HFF-Myc (cell line): Measurements from ENCODE around the gene SNAPC3.

ENCODE experiments used
- DNase-seq: peaks from one replicate; pipeline ENCODE4 v3.0.0-alpha.2; 2011; ENCODE audit warnings: low read depth; ENCODE audit errors: extremely low read depth
- H3K4me3 ChIP-seq: replicated peaks from 2 replicates; pipeline ENCODE4 v1.5.1; 2011; ENCODE audit warnings: low read depth, mild to moderate bottlenecking, control low read depth, low read length
- CTCF ChIP-seq: IDR thresholded peaks from 2 replicates; pipeline ENCODE4 v1.5.1; 2012; ENCODE audit warnings: mild to moderate bottlenecking, low read depth, low read length, control low read depth; ENCODE audit errors: missing control alignments

The SNAPC3 gene

GRCh38 chr9:15381491-15381890, 41.2 kb upstream of the SNAPC3 start:
- H3K4me3 ChIP-seq, result no peak overlapping the region
- TF ChIP-seq CTCF, result no peak
- no peak for DNase-seq

GRCh38 chr9:15386465-15386864, 36.2 kb upstream of the SNAPC3 start:
- no peak for DNase-seq
- no peak overlapping the region for H3K4me3 ChIP-seq
- TF ChIP-seq CTCF, result no peak

- no peak for TF ChIP-seq CTCF
- no peak overlapping the region for H3K4me3 ChIP-seq
- no peak for DNase-seq
Observed at GRCh38 chr9:15389173-15389572, 33.5 kb upstream of the SNAPC3 start.

- no peak for TF ChIP-seq CTCF
- no peak for DNase-seq
- H3K4me3 ChIP-seq, result no peak overlapping the region
Observed at GRCh38 chr9:15389631-15390030, 33.0 kb upstream of the SNAPC3 start.

- DNase-seq, result no peak
- H3K4me3 ChIP-seq, result no peak overlapping the region
- TF ChIP-seq CTCF, result no peak
Observed at GRCh38 chr9:15390201-15390600, 32.5 kb upstream of the SNAPC3 start.

- H3K4me3 ChIP-seq, result no peak overlapping the region
- TF ChIP-seq CTCF, result no peak
- no peak for DNase-seq
Observed at GRCh38 chr9:15392363-15392762, 30.3 kb upstream of the SNAPC3 start.

- no peak for TF ChIP-seq CTCF
- H3K4me3 ChIP-seq, result no peak overlapping the region
- no peak for DNase-seq
Observed at GRCh38 chr9:15400281-15400941, 22.3 kb upstream of the SNAPC3 start.
